RWPE1 (cell line): ENCODE results near the gene CCDC83.
A peak's percentile ranks its signal among the peaks of the same experiment; 100 is the strongest.

ENCODE experiments used
- CTCF ChIA-PET: fragments of 350-600 bp; sonication (Branson Sonifier 250); formaldehyde crosslinking; extraction: SDS; loops from one replicate; lab custom pipeline; 2021; lab: Yijun Ruan, JAX
- POLR2A ChIA-PET: fragments of 400-600 bp; formaldehyde crosslinking; extraction: SDS; loops from one replicate; lab custom pipeline; 2020; ENCODE audit warnings: antibody characterized with exemption; ENCODE audit not compliant: low non-redundant PET; lab: Yijun Ruan, JAX
- DNase-seq: peaks from one replicate; pipeline ENCODE4 v3.0.0; 2012; ENCODE audit warnings: low spot score
- H3K27ac ChIP-seq: fragments of 450-650 bp; 2 replicates; pipeline ENCODE4 v1.5.1; 2017
- TF ChIP-seq, protein P1 (sequence below): fragments of 450-650 bp; conservative IDR thresholded peaks from 2 replicates; pipeline ENCODE4 v1.5.1; 2017; ENCODE audit warnings: low read depth, mild to moderate bottlenecking

CCDC83 gene

DNA sequence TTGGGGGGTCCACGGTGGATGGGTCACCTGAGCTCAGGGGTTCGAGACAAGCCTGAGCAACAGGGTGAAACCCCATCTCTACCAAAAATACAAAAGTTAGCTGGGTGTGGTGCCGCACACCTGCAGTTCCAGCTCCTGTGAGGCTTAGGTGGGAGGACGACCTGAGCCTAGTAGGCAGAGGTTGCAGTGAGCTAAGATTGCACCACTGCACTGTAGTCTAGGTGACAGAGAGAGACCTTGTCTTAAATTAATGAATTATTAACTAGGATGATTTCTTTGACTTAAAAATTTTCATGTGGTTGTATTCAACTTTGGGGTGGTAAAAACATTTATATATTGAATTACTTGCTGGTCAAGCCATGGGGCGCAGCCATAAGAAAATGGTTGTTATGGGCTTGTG is 33.9 kb downstream of the CCDC83 start:
- POLR2A ChIA-PET: no interaction called here
- H3K27ac ChIP-seq: no peak overlapping the region
- TF ChIP-seq, protein P1, sequence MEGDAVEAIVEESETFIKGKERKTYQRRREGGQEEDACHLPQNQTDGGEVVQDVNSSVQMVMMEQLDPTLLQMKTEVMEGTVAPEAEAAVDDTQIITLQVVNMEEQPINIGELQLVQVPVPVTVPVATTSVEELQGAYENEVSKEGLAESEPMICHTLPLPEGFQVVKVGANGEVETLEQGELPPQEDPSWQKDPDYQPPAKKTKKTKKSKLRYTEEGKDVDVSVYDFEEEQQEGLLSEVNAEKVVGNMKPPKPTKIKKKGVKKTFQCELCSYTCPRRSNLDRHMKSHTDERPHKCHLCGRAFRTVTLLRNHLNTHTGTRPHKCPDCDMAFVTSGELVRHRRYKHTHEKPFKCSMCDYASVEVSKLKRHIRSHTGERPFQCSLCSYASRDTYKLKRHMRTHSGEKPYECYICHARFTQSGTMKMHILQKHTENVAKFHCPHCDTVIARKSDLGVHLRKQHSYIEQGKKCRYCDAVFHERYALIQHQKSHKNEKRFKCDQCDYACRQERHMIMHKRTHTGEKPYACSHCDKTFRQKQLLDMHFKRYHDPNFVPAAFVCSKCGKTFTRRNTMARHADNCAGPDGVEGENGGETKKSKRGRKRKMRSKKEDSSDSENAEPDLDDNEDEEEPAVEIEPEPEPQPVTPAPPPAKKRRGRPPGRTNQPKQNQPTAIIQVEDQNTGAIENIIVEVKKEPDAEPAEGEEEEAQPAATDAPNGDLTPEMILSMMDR: no peak
- CTCF ChIA-PET: no interaction called here
- DNase-seq: no peak

DNA sequence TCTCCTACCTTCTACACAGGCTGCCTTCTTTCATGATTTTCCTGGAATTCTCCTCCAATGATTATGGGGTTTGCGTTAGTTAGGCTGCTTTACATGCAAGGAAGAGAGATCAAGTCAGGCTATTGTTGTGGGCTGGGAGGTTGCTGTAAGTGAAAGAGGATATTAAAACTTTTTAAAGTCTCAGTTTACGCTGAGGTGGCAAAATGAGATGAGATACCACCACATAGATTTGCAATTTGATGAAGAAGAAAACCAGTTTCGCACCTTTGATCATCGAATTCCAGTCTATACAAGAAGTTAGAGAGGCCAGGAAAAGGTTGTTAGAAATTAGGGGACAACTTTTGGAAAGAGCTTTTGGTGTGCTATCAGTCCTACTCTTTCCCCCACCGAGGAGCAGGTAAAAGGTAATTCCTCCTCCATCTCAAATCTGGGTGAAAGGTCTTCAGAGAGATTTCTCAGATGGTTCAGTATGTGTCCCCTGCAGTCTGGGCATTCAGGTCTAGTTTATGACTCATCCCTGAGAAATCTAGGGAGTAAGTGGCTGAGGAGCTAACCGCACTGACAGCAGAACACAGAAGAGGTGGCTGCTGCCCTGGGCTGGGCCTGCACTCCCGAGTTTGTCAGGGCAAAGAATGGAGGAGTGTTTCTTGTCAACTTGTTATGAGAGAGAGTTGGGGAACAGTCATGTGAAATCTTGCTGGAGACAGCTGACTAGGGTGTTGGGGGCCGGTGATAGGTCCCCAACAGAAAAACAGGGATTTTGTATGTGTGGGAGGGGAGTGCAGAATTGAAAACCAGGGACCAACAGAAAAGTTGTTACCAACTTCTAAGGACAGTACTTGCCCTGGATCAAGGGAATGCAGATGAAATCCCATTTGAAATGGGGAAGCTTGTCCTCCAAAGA is 34.7 kb downstream of the CCDC83 start:
- TF ChIP-seq, protein P1: no peak
- no peak overlapping the region for H3K27ac ChIP-seq
- peak; percentile 73 for DNase-seq
- CTCF ChIA-PET: no interaction called here
- POLR2A ChIA-PET: no interaction called here

DNA sequence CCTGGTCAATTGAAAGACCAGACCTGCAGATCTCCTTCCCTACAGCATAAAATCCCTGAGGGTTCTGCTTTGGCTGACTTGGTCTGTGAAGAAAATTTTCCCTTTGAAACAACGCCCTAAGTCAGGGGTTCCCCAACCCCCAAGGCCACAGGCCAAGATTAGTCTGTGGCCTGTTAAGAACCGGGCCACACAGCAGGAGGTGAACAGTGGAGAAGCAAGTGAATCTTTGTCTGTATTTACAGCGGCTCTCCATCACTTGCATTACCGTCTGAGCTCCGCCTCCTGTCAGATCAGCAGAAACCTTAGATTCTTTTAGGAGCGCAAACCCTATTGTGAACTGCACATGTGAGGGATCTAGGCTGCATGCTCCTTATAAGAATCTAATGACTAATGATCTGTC is 38.2 kb downstream of the CCDC83 start:
- ChIA-PET CTCF (interaction anchor here (0.6 kb wide), 1 partner anchor 99 kb away, joined by 5 read pairs; no protein-coding TSS in a partner anchor), POLR2A (no interaction called here)
- no peak overlapping the region for H3K27ac ChIP-seq
- TF ChIP-seq, protein P1: no peak
- no peak for DNase-seq

DNA sequence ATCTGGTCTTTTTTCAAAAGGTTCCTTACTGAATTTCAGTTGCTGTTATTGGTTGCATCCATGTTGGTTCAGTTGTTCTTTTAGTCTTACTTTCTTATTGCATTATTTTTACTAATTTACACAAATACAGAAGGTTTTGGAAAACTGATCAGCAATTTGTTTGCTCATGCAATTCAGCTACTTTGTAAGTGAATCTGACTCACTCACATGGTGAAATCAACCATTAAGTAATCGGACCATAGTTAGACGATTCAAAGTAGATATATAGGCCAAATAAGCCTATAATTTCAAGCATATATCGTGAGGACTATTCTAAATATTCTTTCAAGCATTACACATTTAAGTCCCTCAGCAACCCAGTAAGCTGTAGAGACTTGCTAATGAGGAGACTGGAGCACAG is 41.7 kb downstream of the CCDC83 start:
- CTCF ChIA-PET: no interaction called here
- H3K27ac ChIP-seq: no peak overlapping the region
- no peak for DNase-seq
- TF ChIP-seq, protein P1: no peak
- POLR2A ChIA-PET: no interaction called here

DNA sequence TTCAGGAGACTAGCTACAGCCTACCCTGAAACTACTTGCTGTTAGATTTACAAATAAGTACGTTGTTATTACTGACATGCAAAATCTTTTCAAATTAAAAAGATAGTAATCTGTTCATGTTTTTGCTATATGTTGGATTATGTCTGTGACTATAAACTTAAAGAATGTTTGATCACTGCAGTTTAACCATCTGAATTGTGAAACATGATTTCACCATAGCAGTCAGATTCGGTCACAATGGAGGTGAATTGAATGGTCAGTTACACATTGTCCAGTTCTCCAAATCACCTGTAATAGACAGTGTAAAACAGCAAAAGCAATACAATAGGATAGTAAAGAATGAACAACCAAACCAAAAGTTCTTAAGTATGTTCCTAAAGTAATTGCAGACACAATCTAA is 43.3 kb downstream of the CCDC83 start:
- TF ChIP-seq, protein P1: no peak
- CTCF ChIA-PET: interaction anchor here (0.6 kb wide), 1 partner anchor 41 kb away, joined by 3 read pairs; no protein-coding TSS in a partner anchor
- DNase-seq: no peak
- H3K27ac ChIP-seq: no peak overlapping the region
- POLR2A ChIA-PET: no interaction called here

DNA sequence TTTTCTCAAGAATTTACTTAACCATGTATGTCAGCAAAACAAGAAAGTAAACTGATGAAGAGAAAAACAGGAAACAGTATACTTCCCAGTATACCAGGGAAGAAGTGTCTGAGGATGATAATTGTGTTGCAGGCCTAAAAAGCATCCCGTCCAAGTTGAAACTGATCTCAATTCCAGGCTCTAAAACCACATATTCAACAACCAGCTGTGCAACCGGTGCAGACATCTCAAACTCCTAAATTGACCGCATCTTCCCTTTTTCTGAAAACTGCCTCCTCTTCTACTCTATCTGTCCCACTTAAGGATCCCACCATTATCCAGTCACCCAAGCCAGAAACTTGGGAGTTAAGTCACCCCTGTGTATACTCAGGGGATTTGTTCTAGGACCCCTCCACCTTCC is 47.2 kb downstream of the CCDC83 start:
- POLR2A ChIA-PET: no interaction called here
- CTCF ChIA-PET: interaction anchor here (0.6 kb wide), 2 partner anchors 486 to 764 kb away, joined by 3 to 4 read pairs; no protein-coding TSS in a partner anchor
- DNase-seq: no peak
- no peak overlapping the region for H3K27ac ChIP-seq
- TF ChIP-seq, protein P1: no peak
